ENCODE results near the gene CDT1.

DNA sequence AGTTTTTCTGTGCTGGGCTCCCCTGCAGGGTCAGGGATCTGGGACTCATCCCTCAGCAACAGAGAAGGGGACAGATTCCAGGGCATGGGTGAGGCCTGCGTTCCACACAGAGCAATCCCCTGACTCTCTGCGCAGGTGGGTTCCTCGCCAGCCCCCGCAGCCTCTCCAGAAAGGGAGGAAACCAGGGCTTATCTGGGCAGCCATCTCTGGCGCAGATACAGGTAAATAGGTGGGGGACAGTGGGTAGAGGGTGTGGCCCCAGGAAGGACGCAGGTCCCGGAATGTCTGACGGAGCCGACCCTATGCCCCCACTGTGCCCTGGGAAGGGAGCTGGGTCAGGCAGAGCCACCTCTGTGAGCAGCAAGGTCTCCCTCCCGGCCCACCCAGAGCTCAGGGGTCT is 41.8 kb upstream of the CDT1 start:
- TF ChIP-seq POLR2AphosphoS5 (IDR thresholded peaks at IDR 0.05; ENCODE audit: low read depth, low read length) = no peak
- no peak for TF ChIP-seq YY1 (IDR thresholded peaks at IDR 0.05; ENCODE audit: low read depth)
- TF ChIP-seq RAD21 (IDR thresholded peaks at IDR 0.05; ENCODE audit: low read length) = no peak
- TF ChIP-seq, protein P1, sequence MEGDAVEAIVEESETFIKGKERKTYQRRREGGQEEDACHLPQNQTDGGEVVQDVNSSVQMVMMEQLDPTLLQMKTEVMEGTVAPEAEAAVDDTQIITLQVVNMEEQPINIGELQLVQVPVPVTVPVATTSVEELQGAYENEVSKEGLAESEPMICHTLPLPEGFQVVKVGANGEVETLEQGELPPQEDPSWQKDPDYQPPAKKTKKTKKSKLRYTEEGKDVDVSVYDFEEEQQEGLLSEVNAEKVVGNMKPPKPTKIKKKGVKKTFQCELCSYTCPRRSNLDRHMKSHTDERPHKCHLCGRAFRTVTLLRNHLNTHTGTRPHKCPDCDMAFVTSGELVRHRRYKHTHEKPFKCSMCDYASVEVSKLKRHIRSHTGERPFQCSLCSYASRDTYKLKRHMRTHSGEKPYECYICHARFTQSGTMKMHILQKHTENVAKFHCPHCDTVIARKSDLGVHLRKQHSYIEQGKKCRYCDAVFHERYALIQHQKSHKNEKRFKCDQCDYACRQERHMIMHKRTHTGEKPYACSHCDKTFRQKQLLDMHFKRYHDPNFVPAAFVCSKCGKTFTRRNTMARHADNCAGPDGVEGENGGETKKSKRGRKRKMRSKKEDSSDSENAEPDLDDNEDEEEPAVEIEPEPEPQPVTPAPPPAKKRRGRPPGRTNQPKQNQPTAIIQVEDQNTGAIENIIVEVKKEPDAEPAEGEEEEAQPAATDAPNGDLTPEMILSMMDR (IDR thresholded peaks at IDR 0.05) = no peak
- no peak for TF ChIP-seq SIN3A (IDR thresholded peaks at IDR 0.05; ENCODE audit: borderline replicate concordance, low read depth, low read length)
- no peak for TF ChIP-seq TCF12 (IDR thresholded peaks at IDR 0.05)
- TF ChIP-seq, protein P2, sequence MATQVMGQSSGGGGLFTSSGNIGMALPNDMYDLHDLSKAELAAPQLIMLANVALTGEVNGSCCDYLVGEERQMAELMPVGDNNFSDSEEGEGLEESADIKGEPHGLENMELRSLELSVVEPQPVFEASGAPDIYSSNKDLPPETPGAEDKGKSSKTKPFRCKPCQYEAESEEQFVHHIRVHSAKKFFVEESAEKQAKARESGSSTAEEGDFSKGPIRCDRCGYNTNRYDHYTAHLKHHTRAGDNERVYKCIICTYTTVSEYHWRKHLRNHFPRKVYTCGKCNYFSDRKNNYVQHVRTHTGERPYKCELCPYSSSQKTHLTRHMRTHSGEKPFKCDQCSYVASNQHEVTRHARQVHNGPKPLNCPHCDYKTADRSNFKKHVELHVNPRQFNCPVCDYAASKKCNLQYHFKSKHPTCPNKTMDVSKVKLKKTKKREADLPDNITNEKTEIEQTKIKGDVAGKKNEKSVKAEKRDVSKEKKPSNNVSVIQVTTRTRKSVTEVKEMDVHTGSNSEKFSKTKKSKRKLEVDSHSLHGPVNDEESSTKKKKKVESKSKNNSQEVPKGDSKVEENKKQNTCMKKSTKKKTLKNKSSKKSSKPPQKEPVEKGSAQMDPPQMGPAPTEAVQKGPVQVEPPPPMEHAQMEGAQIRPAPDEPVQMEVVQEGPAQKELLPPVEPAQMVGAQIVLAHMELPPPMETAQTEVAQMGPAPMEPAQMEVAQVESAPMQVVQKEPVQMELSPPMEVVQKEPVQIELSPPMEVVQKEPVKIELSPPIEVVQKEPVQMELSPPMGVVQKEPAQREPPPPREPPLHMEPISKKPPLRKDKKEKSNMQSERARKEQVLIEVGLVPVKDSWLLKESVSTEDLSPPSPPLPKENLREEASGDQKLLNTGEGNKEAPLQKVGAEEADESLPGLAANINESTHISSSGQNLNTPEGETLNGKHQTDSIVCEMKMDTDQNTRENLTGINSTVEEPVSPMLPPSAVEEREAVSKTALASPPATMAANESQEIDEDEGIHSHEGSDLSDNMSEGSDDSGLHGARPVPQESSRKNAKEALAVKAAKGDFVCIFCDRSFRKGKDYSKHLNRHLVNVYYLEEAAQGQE (IDR thresholded peaks at IDR 0.05; ENCODE audit: low read depth, low read length) = no peak
- TF ChIP-seq, protein P3, sequence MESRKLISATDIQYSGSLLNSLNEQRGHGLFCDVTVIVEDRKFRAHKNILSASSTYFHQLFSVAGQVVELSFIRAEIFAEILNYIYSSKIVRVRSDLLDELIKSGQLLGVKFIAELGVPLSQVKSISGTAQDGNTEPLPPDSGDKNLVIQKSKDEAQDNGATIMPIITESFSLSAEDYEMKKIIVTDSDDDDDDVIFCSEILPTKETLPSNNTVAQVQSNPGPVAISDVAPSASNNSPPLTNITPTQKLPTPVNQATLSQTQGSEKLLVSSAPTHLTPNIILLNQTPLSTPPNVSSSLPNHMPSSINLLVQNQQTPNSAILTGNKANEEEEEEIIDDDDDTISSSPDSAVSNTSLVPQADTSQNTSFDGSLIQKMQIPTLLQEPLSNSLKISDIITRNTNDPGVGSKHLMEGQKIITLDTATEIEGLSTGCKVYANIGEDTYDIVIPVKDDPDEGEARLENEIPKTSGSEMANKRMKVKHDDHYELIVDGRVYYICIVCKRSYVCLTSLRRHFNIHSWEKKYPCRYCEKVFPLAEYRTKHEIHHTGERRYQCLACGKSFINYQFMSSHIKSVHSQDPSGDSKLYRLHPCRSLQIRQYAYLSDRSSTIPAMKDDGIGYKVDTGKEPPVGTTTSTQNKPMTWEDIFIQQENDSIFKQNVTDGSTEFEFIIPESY (IDR thresholded peaks at IDR 0.05; ENCODE audit: borderline replicate concordance, low read depth) = no peak
- no peak for TF ChIP-seq CHD2 (IDR thresholded peaks at IDR 0.05; ENCODE audit: low read length, partially characterized antibody)
- TF ChIP-seq NFIC (IDR thresholded peaks at IDR 0.05; ENCODE audit: borderline replicate concordance) = no peak

Data from SK-N-SH (cell line).